Left ventricle myocardium inferior (tissue), 1 donor: Measurements from ENCODE around the gene NOS2. TPM values are rescaled to one million over a fixed set of nuclear protein-coding genes. Genes with fewer than 3 reads are reported as not detected.
"Not testable (repeated sequence)": the region's sequence is repeated elsewhere in the genome, so short reads cannot be mapped to it uniquely, and the experiment has no call there.

Experiments
- DNase-seq: peaks from one replicate; pipeline ENCODE4 v3.0.0-alpha.2; 2020
- H3K27ac ChIP-seq: fragments of 200-600 bp; replicated peaks from 2 replicates; pipeline ENCODE4 v1.8.0; 2021
- H3K27me3 ChIP-seq: fragments of 200-600 bp; 2 replicates; pipeline ENCODE4 v1.8.0; 2021; ENCODE audit warnings: low read depth
- H3K36me3 ChIP-seq: fragments of 200-600 bp; 2 replicates; pipeline ENCODE4 v1.8.0; 2021
- H3K4me1 ChIP-seq: fragments of 200-600 bp; 2 replicates; pipeline ENCODE4 v1.8.0; 2021
- H3K4me3 ChIP-seq: fragments of 200-600 bp; 2 replicates; pipeline ENCODE4 v1.8.0; 2021; ENCODE audit warnings: mild to moderate bottlenecking, moderate library complexity
- H3K9me3 ChIP-seq: fragments of 200-600 bp; replicated peaks from 2 replicates; pipeline ENCODE4 v1.8.0; 2021
- intact Hi-C: fragments of 100-400 bp; cut with micrococcal nuclease; formaldehyde crosslinking; loops from one replicate; pipeline ENCODE4 v1.11.0; 2022
- total RNA-seq: library from RNA; stranded (reverse); fragmentation: NEBNext Ultra II Directional; extraction: Animal tissue kit (Norgen Biotek cat#: 25700); gene quantifications from one replicate; pipeline ENCODE4 v1.2.1, GENCODE V29; 2021
- TF ChIP-seq, protein P1 (sequence below): fragments of 200-600 bp; IDR thresholded peaks from 2 replicates; pipeline ENCODE4 v1.8.0; 2021; ENCODE audit warnings: antibody characterized with exemption, mild to moderate bottlenecking, borderline replicate concordance
- donor health status: DM: no; HTN: yes; CAD: no; lungs with severe emphysema.

NOS2 gene
- total RNA-seq, 1 donor from 2014 or later, result 0.19 TPM

DNA sequence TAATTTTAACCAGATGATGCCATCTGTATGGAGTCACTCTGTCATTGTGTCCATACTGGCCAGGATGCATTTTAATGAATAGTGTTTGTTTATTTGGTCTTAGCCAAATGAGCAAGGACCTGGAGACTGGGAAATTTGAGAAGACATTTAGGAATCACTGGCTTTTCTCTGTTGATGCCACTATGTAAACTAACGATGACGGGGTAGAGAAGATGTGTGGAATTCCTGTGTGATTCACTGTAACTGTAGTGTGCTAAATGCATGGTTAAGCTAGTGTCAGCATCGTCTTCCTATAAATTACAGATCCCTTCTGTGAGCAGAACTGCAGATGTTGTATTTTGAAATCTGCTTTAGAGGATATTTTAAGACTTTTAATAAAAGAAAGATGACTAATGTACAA is 66.6 kb downstream of the NOS2 start:
- intact Hi-C loops, result no loop called here
- DNase-seq, result no peak
- TF ChIP-seq, protein P1, sequence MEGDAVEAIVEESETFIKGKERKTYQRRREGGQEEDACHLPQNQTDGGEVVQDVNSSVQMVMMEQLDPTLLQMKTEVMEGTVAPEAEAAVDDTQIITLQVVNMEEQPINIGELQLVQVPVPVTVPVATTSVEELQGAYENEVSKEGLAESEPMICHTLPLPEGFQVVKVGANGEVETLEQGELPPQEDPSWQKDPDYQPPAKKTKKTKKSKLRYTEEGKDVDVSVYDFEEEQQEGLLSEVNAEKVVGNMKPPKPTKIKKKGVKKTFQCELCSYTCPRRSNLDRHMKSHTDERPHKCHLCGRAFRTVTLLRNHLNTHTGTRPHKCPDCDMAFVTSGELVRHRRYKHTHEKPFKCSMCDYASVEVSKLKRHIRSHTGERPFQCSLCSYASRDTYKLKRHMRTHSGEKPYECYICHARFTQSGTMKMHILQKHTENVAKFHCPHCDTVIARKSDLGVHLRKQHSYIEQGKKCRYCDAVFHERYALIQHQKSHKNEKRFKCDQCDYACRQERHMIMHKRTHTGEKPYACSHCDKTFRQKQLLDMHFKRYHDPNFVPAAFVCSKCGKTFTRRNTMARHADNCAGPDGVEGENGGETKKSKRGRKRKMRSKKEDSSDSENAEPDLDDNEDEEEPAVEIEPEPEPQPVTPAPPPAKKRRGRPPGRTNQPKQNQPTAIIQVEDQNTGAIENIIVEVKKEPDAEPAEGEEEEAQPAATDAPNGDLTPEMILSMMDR, result no peak

DNA sequence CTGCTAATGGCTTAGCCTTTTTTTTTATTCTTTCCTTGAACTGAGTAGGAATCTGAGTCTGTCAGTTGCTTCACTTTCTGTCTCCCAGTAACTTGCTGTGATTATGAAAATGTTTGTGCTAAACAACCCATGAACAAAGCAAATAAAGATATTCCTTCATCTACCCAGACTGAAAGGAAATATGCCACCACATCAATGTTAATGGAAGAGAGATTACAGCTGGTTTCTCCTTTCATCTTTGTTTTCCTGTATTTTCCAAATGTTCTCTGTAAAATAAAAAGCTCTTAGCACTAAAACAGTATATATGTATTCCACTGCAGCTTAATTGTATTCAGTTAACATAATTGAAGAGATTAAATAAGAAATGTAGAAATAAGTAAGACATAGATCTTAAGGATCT is 67.6 kb downstream of the NOS2 start:
- intact Hi-C loops, result not testable (repeated sequence)

More for the DNA sequence above, 66.6 kb downstream of the NOS2 start:
- Histone ChIP-seq H3K9me3 (no peaks in the 10 kb centered on the region), H3K4me3 (no peak overlapping the region), H3K27me3 (peaks cover 29% of the 10 kb centered on the region), H3K4me1 (no peaks in the 10 kb centered on the region), H3K36me3 (no peaks in the 10 kb centered on the region), H3K27ac (no peak overlapping the region)

DNA sequence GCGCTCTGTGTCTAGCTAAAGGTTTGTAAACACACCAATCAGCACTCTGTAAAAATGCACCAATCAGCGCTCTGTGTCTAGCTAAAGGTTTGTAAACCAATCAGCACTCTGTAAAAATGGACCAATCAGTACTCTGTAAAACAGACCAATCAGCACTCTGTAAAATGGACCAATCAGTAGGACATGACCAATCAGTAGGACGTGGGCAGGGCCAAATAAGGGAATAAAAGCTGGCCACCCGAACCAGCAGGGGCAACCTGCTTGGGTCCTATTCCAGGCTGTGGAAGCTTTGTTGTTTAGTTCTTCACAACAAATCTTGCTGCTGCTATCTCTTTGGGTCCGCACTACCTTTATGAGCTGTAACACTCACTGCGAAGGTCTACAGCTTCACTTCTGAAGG is 74.3 kb downstream of the NOS2 start:
- H3K9me3 ChIP-seq, intact Hi-C loops, DNase-seq, H3K4me3 ChIP-seq, H3K27ac ChIP-seq, H3K4me1 ChIP-seq, H3K36me3 ChIP-seq: not testable (repeated sequence)
- peaks cover 20% of the 10 kb centered on the region for H3K27me3 ChIP-seq

More for the DNA sequence above, 67.6 kb downstream of the NOS2 start:
- not testable (repeated sequence) for DNase-seq, H3K27ac ChIP-seq, H3K36me3 ChIP-seq, H3K4me3 ChIP-seq, H3K9me3 ChIP-seq, H3K4me1 ChIP-seq
- peaks cover 29% of the 10 kb centered on the region for H3K27me3 ChIP-seq

DNA sequence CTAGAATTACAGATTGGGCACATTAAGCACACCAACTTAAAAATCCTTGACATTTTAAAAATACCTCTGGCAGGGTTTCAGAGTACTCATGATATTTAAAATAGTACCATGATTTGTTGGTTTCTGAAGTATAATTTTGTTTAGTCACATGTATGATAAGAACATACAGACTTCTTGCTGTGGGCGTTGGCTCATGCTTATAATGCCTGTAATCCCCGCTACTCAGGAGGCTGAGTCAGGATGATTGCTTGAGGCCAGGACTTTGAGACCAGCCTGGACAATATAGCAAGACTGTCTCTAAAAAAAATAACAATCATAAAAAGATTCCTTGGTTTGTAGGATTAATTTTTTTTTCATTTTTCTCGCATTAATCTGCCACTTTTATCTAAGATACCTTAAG is 78.5 kb downstream of the NOS2 start:
- Histone ChIP-seq H3K36me3 (no peaks in the 10 kb centered on the region), H3K4me3 (no peak overlapping the region), H3K4me1 (no peaks in the 10 kb centered on the region), H3K9me3 (no peaks in the 10 kb centered on the region), H3K27ac (no peak overlapping the region), H3K27me3 (peaks cover 8% of the 10 kb centered on the region)
- intact Hi-C loops, result no loop called here
- no peak for DNase-seq
- TF ChIP-seq, protein P1, result no peak

Other genes with a start within 250 kb of the NOS2 start
- gene LGALS9, start 169.3 kb downstream of the NOS2 start, total RNA-seq, result 15.2 TPM
- gene LYRM9, start 92.8 kb upstream of the NOS2 start, total RNA-seq, result 8.3 TPM
- 26.3 TPM for gene NLK, start 242.1 kb upstream of the NOS2 start, total RNA-seq